SK-N-MC (cell line): ENCODE data around the gene SERTAD2.

Source experiments
- DNase-seq: peaks from one replicate; pipeline ENCODE4 v3.0.0-alpha.2; 2011; ENCODE audit warnings: low read depth, low spot score
- H3K27ac ChIP-seq: fragments of 200-600 bp; sonication (generic); 2 replicates; pipeline ENCODE4 v1.5.1; 2016; ENCODE audit warnings: mixed run types
- H3K36me3 ChIP-seq: fragments of 200-600 bp; sonication (generic); 2 replicates; pipeline ENCODE4 v1.6.1; 2017; ENCODE audit warnings: antibody characterized with exemption, low read length, mixed read lengths; ENCODE audit not compliant: insufficient read depth
- H3K4me3 ChIP-seq: fragments of 200-600 bp; sonication (generic); 2 replicates; pipeline ENCODE4 v1.5.1; 2016
- H3K9ac ChIP-seq: fragments of 200-600 bp; sonication (generic); 2 replicates; pipeline ENCODE4 v1.8.0; 2017; ENCODE audit warnings: mixed run types, mixed read lengths; ENCODE audit not compliant: insufficient read length
- H3K9me3 ChIP-seq: fragments of 200-600 bp; sonication (generic); 2 replicates; pipeline ENCODE4 v1.6.1; 2017; ENCODE audit warnings: low read depth, mild to moderate bottlenecking, antibody characterized with exemption, low read length, moderate library complexity, mixed read lengths
- EZH2 ChIP-seq: fragments of 200-600 bp; sonication (generic); IDR thresholded peaks from one replicate; pipeline ENCODE4 v1.6.1; 2017; ENCODE audit warnings: antibody characterized with exemption
- FOXP2 ChIP-seq: optimal IDR thresholded peaks from 2 replicates; pipeline ENCODE3; 2011; ENCODE audit warnings: mild to moderate bottlenecking, moderate library complexity; ENCODE audit not compliant: insufficient read depth; ENCODE audit errors: extremely low read length, control extremely low read depth
- POLR2AphosphoS5 ChIP-seq: IDR thresholded peaks from 2 replicates; pipeline ENCODE4 v1.6.1; 2012; ENCODE audit warnings: mild to moderate bottlenecking, low read depth, low read length, borderline replicate concordance

SERTAD2 gene

GRCh38 chr2:64629329-64629781, 24.4 kb downstream of the SERTAD2 start:
- H3K4me3 ChIP-seq, result no peak overlapping the region
- H3K36me3 ChIP-seq, result peaks cover 2% of the 10 kb centered on the region
- TF ChIP-seq POLR2AphosphoS5 (no peak), FOXP2 (no peak), EZH2 (no peak)
- H3K9ac ChIP-seq, result no peak overlapping the region
- DNase-seq, result no peak
- no peak overlapping the region for H3K27ac ChIP-seq
- H3K9me3 ChIP-seq, result no peaks in the 10 kb centered on the region

DNA sequence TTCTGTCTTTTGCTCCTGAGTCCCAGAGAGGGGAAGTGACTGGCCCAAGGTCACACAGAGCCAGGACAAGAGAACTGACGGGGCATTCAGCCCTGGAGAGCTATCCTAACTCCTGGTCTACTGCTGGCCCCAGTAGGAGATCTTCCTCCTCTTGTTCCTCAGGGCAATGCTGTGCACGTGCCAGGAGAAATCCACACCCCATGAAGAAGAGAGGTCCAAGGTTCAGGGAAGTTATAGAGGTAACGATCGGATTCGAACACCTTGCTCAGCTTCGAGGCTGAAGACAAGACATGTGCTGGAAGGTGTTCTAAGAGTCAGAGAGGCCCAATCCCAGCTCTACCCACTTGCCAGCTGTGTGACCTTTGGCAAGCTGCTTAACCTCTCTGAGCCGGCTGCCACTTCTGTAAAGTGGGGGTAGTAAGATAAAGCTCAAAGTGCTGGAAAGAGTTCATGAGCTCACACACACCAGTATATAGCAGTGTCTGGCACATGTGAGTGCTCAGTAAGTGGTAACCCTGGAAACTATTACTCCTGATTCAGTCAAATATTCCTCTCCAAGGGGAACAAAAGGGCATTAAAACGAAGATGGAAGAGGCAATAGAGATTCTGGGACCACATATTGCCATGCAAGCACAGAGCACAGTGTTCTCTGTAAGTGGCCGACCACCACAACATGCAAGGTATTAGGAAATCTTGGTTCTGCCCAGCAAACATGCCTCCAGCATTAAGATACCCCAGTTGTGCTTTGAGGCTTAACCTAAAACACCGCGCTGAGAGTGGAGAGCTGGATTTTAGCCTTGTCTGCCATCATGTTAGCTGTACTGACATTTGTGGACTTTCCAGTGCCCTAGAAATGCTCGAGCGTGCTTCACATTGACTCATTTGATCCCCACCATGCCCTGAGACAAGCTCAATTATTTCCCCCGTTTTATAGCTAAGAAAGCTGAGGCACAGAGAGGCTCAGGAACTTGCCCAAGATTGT, 25.6 kb downstream of the SERTAD2 start:
- no peak overlapping the region for H3K4me3 ChIP-seq
- no peak overlapping the region for H3K9ac ChIP-seq
- H3K9me3 ChIP-seq, result no peaks in the 10 kb centered on the region
- no peak for DNase-seq
- no peak overlapping the region for H3K27ac ChIP-seq
- TF ChIP-seq FOXP2 (no peak), EZH2 (no peak), POLR2AphosphoS5 (no peak)
- H3K36me3 ChIP-seq, result no peaks in the 10 kb centered on the region; the same call in 1 of the 2 replicates

GRCh38 chr2:64626963-64627760, 26.6 kb downstream of the SERTAD2 start:
- DNase-seq, result no peak
- TF ChIP-seq EZH2 (no peak), POLR2AphosphoS5 (no peak), FOXP2 (no peak)
- no peak overlapping the region for H3K9ac ChIP-seq
- no peak overlapping the region for H3K4me3 ChIP-seq
- H3K36me3 ChIP-seq, result no peaks in the 10 kb centered on the region; the same call in 1 of the 2 replicates
- H3K27ac ChIP-seq, result no peak overlapping the region
- H3K9me3 ChIP-seq, result no peaks in the 10 kb centered on the region

GRCh38 chr2:64626146-64626809, 27.4 kb downstream of the SERTAD2 start:
- no peaks in the 10 kb centered on the region; the same call in 1 of the 2 replicates for H3K36me3 ChIP-seq
- H3K27ac ChIP-seq, result no peak overlapping the region
- no peaks in the 10 kb centered on the region for H3K9me3 ChIP-seq
- no peak for DNase-seq
- H3K4me3 ChIP-seq, result no peak overlapping the region
- H3K9ac ChIP-seq, result no peak overlapping the region
- TF ChIP-seq POLR2AphosphoS5, result no peak
- TF ChIP-seq FOXP2, result no peak
- TF ChIP-seq EZH2, result no peak

GRCh38 chr2:64625299-64626145, 28.2 kb downstream of the SERTAD2 start:
- Histone ChIP-seq H3K9me3 (no peaks in the 10 kb centered on the region), H3K9ac (no peak overlapping the region), H3K36me3 (no peaks in the 10 kb centered on the region), H3K4me3 (no peak overlapping the region), H3K27ac (no peak overlapping the region)
- no peak for DNase-seq
- TF ChIP-seq EZH2, result no peak
- TF ChIP-seq POLR2AphosphoS5, result no peak
- TF ChIP-seq FOXP2, result no peak

GRCh38 chr2:64624862-64625261, 28.9 kb downstream of the SERTAD2 start:
- TF ChIP-seq FOXP2 (no peak), POLR2AphosphoS5 (no peak), EZH2 (no peak)
- Histone ChIP-seq H3K9ac (no peak overlapping the region), H3K27ac (no peak overlapping the region), H3K36me3 (no peaks in the 10 kb centered on the region), H3K9me3 (no peaks in the 10 kb centered on the region), H3K4me3 (no peak overlapping the region)
- no peak for DNase-seq

- no peak overlapping the region for H3K27ac ChIP-seq
- no peak for DNase-seq
- H3K9me3 ChIP-seq, result no peaks in the 10 kb centered on the region
- no peak overlapping the region for H3K4me3 ChIP-seq
- H3K36me3 ChIP-seq, result no peaks in the 10 kb centered on the region
- TF ChIP-seq FOXP2 (no peak), POLR2AphosphoS5 (no peak), EZH2 (no peak)
- H3K9ac ChIP-seq, result no peak overlapping the region
Measured at GRCh38 chr2:64624108-64624610, 29.6 kb downstream of the SERTAD2 start.
